Cortex of kidney (tissue), 1 donor: ENCODE results near the gene REEP5.
"Not testable (repeated sequence)": the region's sequence is repeated elsewhere in the genome, so short reads cannot be mapped to it uniquely, and the experiment has no call there.

Source experiments
- DNase-seq: peaks from one replicate; lab custom pipeline; 2025; lab: John Stamatoyannopoulos, UW

Gene REEP5

GRCh38 chr5:112885001-112885400 is 37.0 kb downstream of the REEP5 start:
- no peak for DNase-seq

GRCh38 chr5:112883192-112883591 is 38.8 kb downstream of the REEP5 start:
- no peak for DNase-seq

- DNase-seq = no peak
These were observed 41.6 kb downstream of the REEP5 start for GRCh38 chr5:112880219-112880964.

GRCh38 chr5:112878760-112879159 is 43.3 kb downstream of the REEP5 start:
- DNase-seq = no peak

- no peak for DNase-seq
These were observed 43.9 kb downstream of the REEP5 start for GRCh38 chr5:112878101-112878500.

GRCh38 chr5:112876362-112876761 is 45.7 kb downstream of the REEP5 start:
- DNase-seq = no peak

GRCh38 chr5:112870966-112871365 is 51.1 kb downstream of the REEP5 start:
- no peak for DNase-seq

GRCh38 chr5:112869948-112870347 is 52.1 kb downstream of the REEP5 start:
- DNase-seq = no peak

GRCh38 chr5:112867411-112867810 is 54.6 kb downstream of the REEP5 start:
- DNase-seq = no peak

GRCh38 chr5:112866739-112867138 is 55.3 kb downstream of the REEP5 start:
- DNase-seq = no peak

GRCh38 chr5:112865128-112865527 is 56.9 kb downstream of the REEP5 start:
- DNase-seq = no peak

- DNase-seq = no peak
These were observed 58.5 kb downstream of the REEP5 start for GRCh38 chr5:112863549-112863948.

GRCh38 chr5:112862085-112862484 is 59.9 kb downstream of the REEP5 start:
- no peak for DNase-seq

- DNase-seq = no peak
These were observed 60.4 kb downstream of the REEP5 start for GRCh38 chr5:112861638-112861985.

- no peak for DNase-seq
These were observed 60.9 kb downstream of the REEP5 start, which contains the start of gene SRP19 for GRCh38 chr5:112860929-112861637. TSS of gene SRP19 (plus strand) at chr5:112861287. CDS start at chr5:112861377, 90 bp downstream.

GRCh38 chr5:112860571-112860928 is 61.5 kb downstream of the REEP5 start:
- not testable (repeated sequence) for DNase-seq

GRCh38 chr5:112857866-112858265 is 64.2 kb downstream of the REEP5 start:
- no peak for DNase-seq

- no peak for DNase-seq
These were observed 67.4 kb downstream of the REEP5 start for GRCh38 chr5:112854651-112855050.

- no peak for DNase-seq
These were observed 72.1 kb downstream of the REEP5 start for GRCh38 chr5:112849912-112850311.

GRCh38 chr5:112848116-112848811 is 73.8 kb downstream of the REEP5 start:
- no peak for DNase-seq

GRCh38 chr5:112847306-112847705 is 74.7 kb downstream of the REEP5 start:
- DNase-seq = no peak

GRCh38 chr5:112846556-112846955 is 75.5 kb downstream of the REEP5 start:
- DNase-seq = no peak

GRCh38 chr5:112844489-112844888 is 77.5 kb downstream of the REEP5 start:
- no peak for DNase-seq
